Gastrocnemius medialis (tissue), 4 donors: Measurements from ENCODE around the gene PLEKHG3.

Experiments
- POLR2A ChIP-seq, 2 donors: fragments of 450-650 bp; IDR thresholded peaks; one replicate each; pipeline ENCODE4 v1.6.1; 2017; ENCODE audit warnings: antibody characterized with exemption in 2 of 2, mild to moderate bottlenecking in 2 of 2, moderate library complexity in 2 of 2
- TF ChIP-seq, protein P1 (sequence below), 5 experiments: fragments of 450-650 bp in 3 of 5; fragments of 200-600 bp in 2 of 5; sonication (generic) in 2 of 5; IDR thresholded peaks in 4 of 5; conservative IDR thresholded peaks in 1 of 5; 1 replicate in 4 of 5; 2 replicates in 1 of 5; pipeline ENCODE4 v1.5.1; 2016 to 2019; ENCODE audit warnings: antibody characterized with exemption in 5 of 5, mild to moderate bottlenecking in 3 of 5, moderate library complexity in 3 of 5

DNA sequence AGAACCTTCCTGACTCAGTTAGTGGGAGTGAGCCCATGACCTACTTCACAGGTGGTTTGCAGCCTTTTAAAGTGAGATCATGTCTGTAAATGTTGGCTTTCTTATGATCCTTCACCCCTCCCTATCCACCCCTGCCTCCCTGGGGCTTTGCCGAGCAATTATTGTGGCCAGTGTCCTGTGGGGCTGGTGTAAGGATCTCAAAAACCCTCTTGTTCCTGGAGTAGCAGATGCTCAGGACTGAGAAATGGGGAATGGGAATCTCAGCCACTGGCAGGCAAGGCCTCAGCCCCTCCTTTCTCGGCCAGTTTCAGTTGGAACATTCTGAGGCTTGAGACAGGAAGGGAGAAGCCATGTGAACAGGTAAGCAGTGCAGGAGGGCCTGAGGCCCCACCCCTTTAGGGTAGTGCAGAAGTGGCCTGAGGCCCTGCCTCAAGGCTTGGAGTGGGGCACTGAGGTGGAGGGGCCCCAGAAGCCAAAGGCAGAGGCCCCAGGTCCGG is 53.8 kb downstream of the PLEKHG3 start:
- TF ChIP-seq, protein P1, sequence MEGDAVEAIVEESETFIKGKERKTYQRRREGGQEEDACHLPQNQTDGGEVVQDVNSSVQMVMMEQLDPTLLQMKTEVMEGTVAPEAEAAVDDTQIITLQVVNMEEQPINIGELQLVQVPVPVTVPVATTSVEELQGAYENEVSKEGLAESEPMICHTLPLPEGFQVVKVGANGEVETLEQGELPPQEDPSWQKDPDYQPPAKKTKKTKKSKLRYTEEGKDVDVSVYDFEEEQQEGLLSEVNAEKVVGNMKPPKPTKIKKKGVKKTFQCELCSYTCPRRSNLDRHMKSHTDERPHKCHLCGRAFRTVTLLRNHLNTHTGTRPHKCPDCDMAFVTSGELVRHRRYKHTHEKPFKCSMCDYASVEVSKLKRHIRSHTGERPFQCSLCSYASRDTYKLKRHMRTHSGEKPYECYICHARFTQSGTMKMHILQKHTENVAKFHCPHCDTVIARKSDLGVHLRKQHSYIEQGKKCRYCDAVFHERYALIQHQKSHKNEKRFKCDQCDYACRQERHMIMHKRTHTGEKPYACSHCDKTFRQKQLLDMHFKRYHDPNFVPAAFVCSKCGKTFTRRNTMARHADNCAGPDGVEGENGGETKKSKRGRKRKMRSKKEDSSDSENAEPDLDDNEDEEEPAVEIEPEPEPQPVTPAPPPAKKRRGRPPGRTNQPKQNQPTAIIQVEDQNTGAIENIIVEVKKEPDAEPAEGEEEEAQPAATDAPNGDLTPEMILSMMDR (IDR thresholded peaks at IDR 0.05 in 4 of 5, conservative IDR thresholded peaks at IDR 0.05 in 1 of 5): no peak
- TF ChIP-seq POLR2A (IDR thresholded peaks at IDR 0.05): no peak
